K562 (cell line): ENCODE data around the gene MXRA7. TPM values are rescaled to one million over a fixed set of nuclear protein-coding genes. Genes with fewer than 3 reads are reported as not detected.
A peak's percentile ranks its signal among the peaks of the same experiment; 100 is the strongest.

ENCODE experiments used
- ARHGAP35 ChIP-seq: fragments of 450-650 bp; IDR thresholded peaks from 2 replicates; pipeline ENCODE4 v1.6.1; 2018; ENCODE audit not compliant: partially characterized antibody
- ARID3A ChIP-seq: IDR thresholded peaks from 2 replicates; pipeline ENCODE4 v1.6.1; 2012; ENCODE audit warnings: low read depth, low read length, improper control_type of control experiment, borderline replicate concordance
- ATF7 ChIP-seq: fragments of 450-650 bp; IDR thresholded peaks from 2 replicates; pipeline ENCODE4 v1.7.1; 2014; ENCODE audit warnings: mild to moderate bottlenecking, moderate library complexity
- C11orf30 ChIP-seq: fragments of 450-650 bp; IDR thresholded peaks from 2 replicates; pipeline ENCODE4 v1.6.1; 2016; ENCODE audit warnings: low read depth, mild to moderate bottlenecking
- CBFB ChIP-seq: sonication (generic); formaldehyde crosslinking; IDR thresholded peaks from 2 replicates; pipeline ENCODE4 v1.4.0; 2020; ENCODE audit warnings: mild to moderate bottlenecking, missing genetic modification reagents
- FOXA1 ChIP-seq: fragments of 450-650 bp; IDR thresholded peaks from 2 replicates; pipeline ENCODE4 v1.6.1; 2016; ENCODE audit warnings: mild to moderate bottlenecking, borderline replicate concordance
- FOXK2 ChIP-seq, 2 experiments: fragments of 450-650 bp; IDR thresholded peaks in 1 of 2; conservative IDR thresholded peaks in 1 of 2; 2 replicates each; pipeline ENCODE4 v1.6.1; 2016; ENCODE audit warnings: low read depth in 2 of 2, mild to moderate bottlenecking in 1 of 2
- HNRNPH1 ChIP-seq: fragments of 200-400 bp; formaldehyde crosslinking; optimal IDR thresholded peaks from 2 replicates; pipeline ENCODE3; 2017; ENCODE audit warnings: low read depth, mild to moderate bottlenecking, low read length, moderate library complexity
- HSF4 ChIP-seq: fragments of 250-450 bp; sonication (Bioruptor Pico); IDR thresholded peaks from 2 replicates; pipeline ENCODE4 v2.1.2; 2022; ENCODE audit warnings: mild to moderate bottlenecking, moderate library complexity, borderline replicate concordance
- MCM3 ChIP-seq: fragments of 450-650 bp; IDR thresholded peaks from 2 replicates; pipeline ENCODE4 v1.6.1; 2016
- NR1H2 ChIP-seq: sonication (generic); formaldehyde crosslinking; IDR thresholded peaks from 2 replicates; pipeline ENCODE4 v1.4.0; 2020; ENCODE audit warnings: mild to moderate bottlenecking, missing genetic modification reagents
- POLR3A ChIP-seq: IDR thresholded peaks from 2 replicates; pipeline ENCODE4 v1.6.1; 2011; ENCODE audit warnings: borderline replicate concordance, mild to moderate bottlenecking, moderate library complexity; ENCODE audit not compliant: insufficient read length, insufficient read depth; ENCODE audit errors: extremely low read depth
- PRMT5 ChIP-seq: sonication (generic); formaldehyde crosslinking; IDR thresholded peaks from 2 replicates; pipeline ENCODE4 v1.5.0; 2020; ENCODE audit warnings: missing genetic modification reagents
- RFX1 ChIP-seq: fragments of 450-650 bp; IDR thresholded peaks from 2 replicates; pipeline ENCODE4 v1.6.1; 2016; ENCODE audit warnings: mild to moderate bottlenecking, moderate library complexity
- SMARCA4 ChIP-seq: fragments of 450-650 bp; IDR thresholded peaks from 2 replicates; pipeline ENCODE4 v1.6.1; 2016
- SNIP1 ChIP-seq: fragments of 450-650 bp; IDR thresholded peaks from 2 replicates; pipeline ENCODE4 v1.7.1; 2017; ENCODE audit warnings: low read depth, mild to moderate bottlenecking
- SREBF1 ChIP-seq: fragments of 150-350 bp; IDR thresholded peaks from 2 replicates; pipeline ENCODE4 v1.6.1; 2014; ENCODE audit warnings: antibody characterized with exemption, low read depth, low read length, borderline replicate concordance
- TCF7 ChIP-seq: sonication (generic); IDR thresholded peaks from 2 replicates; pipeline ENCODE4 v1.6.1; 2016; ENCODE audit warnings: antibody characterized with exemption, borderline replicate concordance
- TSC22D4 ChIP-seq: fragments of 450-650 bp; IDR thresholded peaks from 2 replicates; pipeline ENCODE4 v1.6.1; 2016; ENCODE audit warnings: missing genetic modification characterization, missing biosample characterization, control low read depth
- YY1 ChIP-seq, 3 experiments: IDR thresholded peaks; 2 replicates each; pipeline ENCODE4 v1.6.1; 2011; ENCODE audit warnings: low read length in 2 of 3, mild to moderate bottlenecking in 2 of 3, moderate library complexity in 2 of 3, borderline replicate concordance in 1 of 3, control low read depth in 1 of 3, low read depth in 1 of 3; ENCODE audit not compliant: insufficient read depth in 3 of 3, insufficient replicate concordance in 2 of 3, control insufficient read depth in 1 of 3, insufficient read length in 1 of 3; ENCODE audit errors: extremely low read depth in 1 of 3
- ZC3H4 ChIP-seq: sonication (generic); formaldehyde crosslinking; IDR thresholded peaks from 2 replicates; pipeline ENCODE4 v1.9.0; 2021; ENCODE audit warnings: missing genetic modification reagents, borderline replicate concordance
- ZFP91 ChIP-seq: sonication (generic); formaldehyde crosslinking; IDR thresholded peaks from 2 replicates; pipeline ENCODE4 v1.8.0; 2022; ENCODE audit warnings: mild to moderate bottlenecking, missing genetic modification reagents
- ZFX ChIP-seq: sonication (generic); formaldehyde crosslinking; IDR thresholded peaks from 2 replicates; pipeline ENCODE4 v1.8.0; 2022; ENCODE audit warnings: mild to moderate bottlenecking, missing genetic modification reagents, moderate library complexity
- ZNF764 ChIP-seq: fragments of 250-450 bp; sonication (Bioruptor Pico); IDR thresholded peaks from 2 replicates; pipeline ENCODE4 v1.4.0; 2020; ENCODE audit warnings: low read depth, mild to moderate bottlenecking, moderate library complexity
- polyA plus RNA-seq, 8 experiments: library from polyadenylated mRNA; depleted of rRNA in 4 of 8; stranded (reverse) in 5 of 8; unstranded in 3 of 8; fragments of >200 nt; fragmentation: Nextera tagmentation in 2 of 8; fragmentation: Illumina TruSeq in 1 of 8; extraction: Ambion mirVana in 2 of 8; extraction: Trizol in 1 of 8; gene quantifications; 2 replicates each; pipeline versions ENCODE4 v1.2.1 to v1.2.3, GENCODE V29; 2011 to 2014; ENCODE audit warnings: inconsistent platforms in 1 of 8, missing spikeins in 1 of 8
- total RNA-seq, 7 experiments: library from RNA; depleted of rRNA in 6 of 7; stranded (reverse); fragments of >200 nt in 6 of 7; fragmentation: Illumina TruSeq in 2 of 7; extraction: Trizol in 2 of 7; gene quantifications; 2 replicates each; pipeline versions ENCODE4 v1.2.1 to v1.2.3, GENCODE V29; 2011 to 2021; ENCODE audit warnings: low replicate concordance in 1 of 7
- TF ChIP-seq, protein P1 (sequence below): fragments of 450-650 bp; IDR thresholded peaks from 2 replicates; pipeline ENCODE4 v1.6.1; 2016; ENCODE audit warnings: missing biosample characterization, missing genetic modification characterization

MXRA7 gene
- total and polyA plus RNA-seq, 9 of the 15 experiments (the other 6 are each of a cell fraction or from before 2014, with no cell fraction given) = 2.6 to 38.4 (median 14.3) TPM

DNA sequence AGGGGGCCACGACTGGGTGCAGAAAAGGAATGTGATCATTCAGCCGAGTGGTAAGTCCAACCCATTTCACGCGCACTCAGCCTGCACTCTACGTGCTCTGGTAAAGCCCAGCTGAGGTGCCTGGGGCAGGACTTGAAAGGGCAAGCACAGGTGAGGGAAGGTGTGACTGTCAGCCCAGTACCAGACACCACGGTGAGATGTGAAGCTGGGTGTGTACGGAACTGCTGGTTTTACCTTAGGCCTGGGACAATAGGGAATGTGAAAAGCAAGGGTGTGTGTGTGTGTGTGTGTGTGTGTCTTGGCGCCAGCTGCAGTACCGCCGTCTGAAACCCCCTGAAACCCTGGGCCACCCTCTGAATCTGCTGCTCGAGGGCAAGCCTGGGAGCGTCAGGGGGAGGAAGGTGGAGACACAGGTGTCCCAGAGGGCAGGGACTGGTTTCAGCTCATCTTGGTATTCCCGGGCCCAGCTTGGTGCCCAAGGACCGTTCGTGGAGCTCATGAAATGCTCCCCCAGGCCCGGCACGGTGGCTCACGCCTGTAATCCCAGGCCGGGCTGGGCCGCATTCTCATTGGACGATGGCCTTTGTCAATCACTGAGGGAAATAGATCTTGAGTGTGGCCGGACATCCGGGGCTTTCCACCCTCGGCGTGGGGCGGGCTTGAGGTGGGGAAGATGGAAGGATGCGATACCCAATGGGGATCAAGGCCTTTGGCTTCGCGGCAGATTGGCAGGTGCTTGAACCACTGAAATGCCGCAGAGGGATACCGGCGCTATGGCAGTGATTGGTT, 39.4 kb downstream of the MXRA7 start (continued):
- TF ChIP-seq POLR3A = no peak
- TF ChIP-seq YY1 (IDR thresholded peaks at IDR 0.05; ENCODE audit: borderline replicate concordance in 1 of 3, control insufficient read depth in 1 of 3, extremely low read depth in 1 of 3, insufficient read depth in 3 of 3, insufficient read length in 1 of 3, insufficient replicate concordance in 2 of 3, low read depth in 1 of 3, low read length in 2 of 3) = no peak
- no peak for TF ChIP-seq ARHGAP35
- peak; percentile 92 for TF ChIP-seq ZFX (CRISPR knock-in tag)
- TF ChIP-seq, protein P1, sequence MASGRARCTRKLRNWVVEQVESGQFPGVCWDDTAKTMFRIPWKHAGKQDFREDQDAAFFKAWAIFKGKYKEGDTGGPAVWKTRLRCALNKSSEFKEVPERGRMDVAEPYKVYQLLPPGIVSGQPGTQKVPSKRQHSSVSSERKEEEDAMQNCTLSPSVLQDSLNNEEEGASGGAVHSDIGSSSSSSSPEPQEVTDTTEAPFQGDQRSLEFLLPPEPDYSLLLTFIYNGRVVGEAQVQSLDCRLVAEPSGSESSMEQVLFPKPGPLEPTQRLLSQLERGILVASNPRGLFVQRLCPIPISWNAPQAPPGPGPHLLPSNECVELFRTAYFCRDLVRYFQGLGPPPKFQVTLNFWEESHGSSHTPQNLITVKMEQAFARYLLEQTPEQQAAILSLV = no peak
- TF ChIP-seq NR1H2 (CRISPR knock-in tag) = no peak
- TF ChIP-seq TSC22D4 = no peak
- TF ChIP-seq FOXK2 (conservative IDR thresholded peaks at IDR 0.05 in 1 of 2, IDR thresholded peaks at IDR 0.05 in 1 of 2; ENCODE audit: low read depth in 2 of 2) = peak in 1 of 2 experiments; percentile 55; a peak in 2 of 4 replicates
- no peak for TF ChIP-seq C11orf30
- no peak for TF ChIP-seq TCF7
- no peak for TF ChIP-seq SNIP1
- TF ChIP-seq SREBF1 = no peak
- TF ChIP-seq ZFP91 = no peak
- TF ChIP-seq ZNF764 (CRISPR knock-in tag) = no peak
- no peak for TF ChIP-seq CBFB (CRISPR knock-in tag)
- TF ChIP-seq MCM3 = 0 out of 2 replicates have a peak, but pooled peaks have one; percentile 9
- TF ChIP-seq HSF4 (CRISPR knock-in tag) = no peak
- TF ChIP-seq ATF7 = peak; percentile 80
- TF ChIP-seq SMARCA4 = peak; percentile 49; the same call in 1 of the 2 replicates
- no peak for TF ChIP-seq ZC3H4
- TF ChIP-seq HNRNPH1 = no peak
- no peak for TF ChIP-seq FOXA1
- TF ChIP-seq ARID3A = peak; percentile 95; the same call in 1 of the 2 replicates
- peak; percentile 35; the same call in 1 of the 2 replicates for TF ChIP-seq RFX1
- TF ChIP-seq PRMT5 (CRISPR knock-in tag) = no peak
